Measurements from ENCODE around the gene SMURF2.

GRCh38 chr17:64537488-64537887 lies 124.6 kb downstream of the SMURF2 start:
- no peak for TF ChIP-seq EZH2 (IDR thresholded peaks at IDR 0.05; ENCODE audit: borderline replicate concordance, low read length)
- no peak for TF ChIP-seq CTCF (conservative IDR thresholded peaks at IDR 0.05 in 1 of 2, IDR thresholded peaks at IDR 0.05 in 1 of 2; ENCODE audit: extremely low read depth in 1 of 2, insufficient read depth in 1 of 2, low read depth in 1 of 2, low read length in 2 of 2)

Data from mammary epithelial cell (primary cell).